ENCODE data around the gene SCAI. TPM values are rescaled to one million over a fixed set of nuclear protein-coding genes. Genes with fewer than 3 reads are reported as not detected.

Gene SCAI
- total RNA-seq, 1 experiment from 2014 or later: 13.0 TPM

GRCh38 chr9:124934290-124934689 lies 209.0 kb downstream of the SCAI start:
- Mint-ChIP-seq H3K4me3 (ENCODE audit: unreplicated experiment) (no peak overlapping the region), H3K27me3 (ENCODE audit: insufficient read depth, unreplicated experiment) (no peaks in the 10 kb centered on the region), H3K4me1 (ENCODE audit: low read depth, unreplicated experiment) (no peaks in the 10 kb centered on the region), H3K36me3 (ENCODE audit: insufficient read depth, unreplicated experiment) (peaks cover 9% of the 10 kb centered on the region), H3K9me3 (ENCODE audit: unreplicated experiment) (no peaks in the 10 kb centered on the region), H3K27ac (ENCODE audit: unreplicated experiment) (no peak overlapping the region)
- no peaks in the 10 kb centered on the region for H3K4me1 ChIP-seq
- intact Hi-C loops (cut with micrococcal nuclease; ENCODE audit: unreplicated experiment): no loop called here
- no peak for DNase-seq
- ChIA-PET POLR2A (no interaction called here), CTCF (no interaction called here)
- no peaks in the 10 kb centered on the region for H3K27me3 ChIP-seq (replicated peaks; ENCODE audit: control insufficient read depth, insufficient read depth, low read length)
- no peaks in the 10 kb centered on the region for H3K9me3 ChIP-seq
- no peak overlapping the region for H3K4me3 ChIP-seq (ENCODE audit: low read depth, low read length)
- no peak for TF ChIP-seq CTCF (IDR thresholded peaks at IDR 0.05; ENCODE audit: insufficient read depth in 1 of 2, low read depth in 1 of 2, low read length in 1 of 2, severe bottlenecking in 1 of 2, unreplicated experiment in 1 of 2)
- H3K36me3 ChIP-seq (ENCODE audit: control insufficient read depth, insufficient read depth, low read length): no peaks in the 10 kb centered on the region; the same call in 1 of the 2 replicates
- no TSS peak for BruUV-seq (replicated peaks)

- H3K4me3 Mint-ChIP-seq (ENCODE audit: unreplicated experiment): no peak overlapping the region
- ChIA-PET CTCF (no interaction called here), POLR2A (no interaction called here)
- no peaks in the 10 kb centered on the region for H3K27me3 ChIP-seq (replicated peaks; ENCODE audit: control insufficient read depth, insufficient read depth, low read length)
- no peaks in the 10 kb centered on the region for H3K4me1 Mint-ChIP-seq (ENCODE audit: low read depth, unreplicated experiment)
- H3K4me1 ChIP-seq: no peaks in the 10 kb centered on the region
- TF ChIP-seq CTCF (IDR thresholded peaks at IDR 0.05; ENCODE audit: insufficient read depth in 1 of 2, low read depth in 1 of 2, low read length in 1 of 2, severe bottlenecking in 1 of 2, unreplicated experiment in 1 of 2): no peak
- H3K4me3 ChIP-seq (ENCODE audit: low read depth, low read length): no peak overlapping the region
- H3K36me3 Mint-ChIP-seq (ENCODE audit: insufficient read depth, unreplicated experiment): peaks cover 18% of the 10 kb centered on the region
- no peak overlapping the region for H3K27ac Mint-ChIP-seq (ENCODE audit: unreplicated experiment)
- H3K9me3 Mint-ChIP-seq (ENCODE audit: unreplicated experiment): no peaks in the 10 kb centered on the region
- no peaks in the 10 kb centered on the region for H3K27me3 Mint-ChIP-seq (ENCODE audit: insufficient read depth, unreplicated experiment)
- no peaks in the 10 kb centered on the region for H3K9me3 ChIP-seq
- no peaks in the 10 kb centered on the region; the same call in 1 of the 2 replicates for H3K36me3 ChIP-seq (ENCODE audit: control insufficient read depth, insufficient read depth, low read length)
- DNase-seq: no peak
- intact Hi-C loops (cut with micrococcal nuclease; ENCODE audit: unreplicated experiment): no loop called here
- BruUV-seq (replicated peaks): no TSS peak
These were observed 211.0 kb downstream of the SCAI start for GRCh38 chr9:124932333-124932732.

- Mint-ChIP-seq H3K27me3 (ENCODE audit: insufficient read depth, unreplicated experiment) (no peaks in the 10 kb centered on the region), H3K4me1 (ENCODE audit: low read depth, unreplicated experiment) (no peaks in the 10 kb centered on the region), H3K9me3 (ENCODE audit: unreplicated experiment) (no peaks in the 10 kb centered on the region), H3K27ac (ENCODE audit: unreplicated experiment) (no peak overlapping the region), H3K4me3 (ENCODE audit: unreplicated experiment) (no peak overlapping the region), H3K36me3 (ENCODE audit: insufficient read depth, unreplicated experiment) (peaks cover 18% of the 10 kb centered on the region)
- Histone ChIP-seq H3K4me1 (no peaks in the 10 kb centered on the region), H3K27me3 (replicated peaks; ENCODE audit: control insufficient read depth, insufficient read depth, low read length) (no peaks in the 10 kb centered on the region), H3K9me3 (no peaks in the 10 kb centered on the region), H3K4me3 (ENCODE audit: low read depth, low read length) (no peak overlapping the region), H3K36me3 (ENCODE audit: control insufficient read depth, insufficient read depth, low read length) (no peaks in the 10 kb centered on the region; the same call in 1 of the 2 replicates)
- no TSS peak for BruUV-seq (replicated peaks)
- no peak for DNase-seq
- intact Hi-C loops (cut with micrococcal nuclease; ENCODE audit: unreplicated experiment): no loop called here
- CTCF ChIA-PET: no interaction called here
- POLR2A ChIA-PET: no interaction called here
- no peak for TF ChIP-seq CTCF (IDR thresholded peaks at IDR 0.05; ENCODE audit: insufficient read depth in 1 of 2, low read depth in 1 of 2, low read length in 1 of 2, severe bottlenecking in 1 of 2, unreplicated experiment in 1 of 2)
These were observed 213.9 kb downstream of the SCAI start for GRCh38 chr9:124929464-124929863.

All from Caco-2 (cell line).